KOPT-K1 (cell line): Measurements from ENCODE around the gene BACH1.
A peak's percentile ranks its signal among the peaks of the same experiment; 100 is the strongest.

ENCODE experiments used
- H3K27ac ChIP-seq: fragments of 200-600 bp; sonication (generic); 2 replicates; pipeline ENCODE4 v1.5.1; 2016; ENCODE audit warnings: antibody characterized with exemption, mild to moderate bottlenecking, low read depth, low read length; ENCODE audit not compliant: poor library complexity, severe bottlenecking
- H3K36me3 ChIP-seq: fragments of 200-600 bp; sonication (generic); 2 replicates; pipeline ENCODE4 v1.5.1; 2017; ENCODE audit warnings: antibody characterized with exemption, mild to moderate bottlenecking, low read length, moderate library complexity; ENCODE audit not compliant: insufficient read depth
- H3K9me3 ChIP-seq: fragments of 200-600 bp; sonication (generic); 2 replicates; pipeline ENCODE4 v1.5.1; 2017; ENCODE audit warnings: antibody characterized with exemption, low read length, mild to moderate bottlenecking; ENCODE audit not compliant: insufficient read depth, poor library complexity, severe bottlenecking

The BACH1 gene

DNA sequence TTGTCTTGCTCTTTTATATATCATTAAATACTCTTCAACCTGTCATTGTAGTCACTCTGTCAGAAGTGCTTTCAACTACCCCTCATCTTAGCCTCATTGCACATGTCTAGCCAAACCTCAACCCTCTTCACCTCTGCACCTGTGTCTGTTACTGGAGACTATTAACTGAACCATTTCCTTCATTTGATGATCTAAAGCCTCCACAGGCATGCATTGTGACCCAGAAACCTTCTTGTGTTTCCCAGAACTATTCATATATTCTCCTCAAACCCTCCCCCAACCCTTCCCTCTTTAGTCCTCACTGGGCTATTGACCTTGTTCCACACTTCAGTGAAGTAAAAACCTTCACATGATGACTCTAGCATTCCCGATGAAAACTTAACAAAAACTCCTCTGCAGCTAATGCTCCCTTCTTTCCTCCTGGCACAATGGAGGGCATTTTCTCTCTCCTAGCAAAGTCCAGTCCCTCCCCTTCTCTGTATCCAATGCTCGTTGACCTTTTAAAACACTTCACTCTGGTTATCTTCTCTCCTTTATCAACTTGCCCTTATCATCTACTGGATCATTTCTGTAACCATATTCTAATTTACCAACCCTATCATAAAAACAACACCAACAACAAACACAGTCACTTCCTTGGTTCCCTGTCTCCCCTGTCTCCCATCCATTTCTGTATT is 86.1 kb downstream of the BACH1 start:
- H3K27ac ChIP-seq = peak overlapping the region; percentile 43
- no peaks in the 10 kb centered on the region for H3K9me3 ChIP-seq
- no peaks in the 10 kb centered on the region for H3K36me3 ChIP-seq

DNA sequence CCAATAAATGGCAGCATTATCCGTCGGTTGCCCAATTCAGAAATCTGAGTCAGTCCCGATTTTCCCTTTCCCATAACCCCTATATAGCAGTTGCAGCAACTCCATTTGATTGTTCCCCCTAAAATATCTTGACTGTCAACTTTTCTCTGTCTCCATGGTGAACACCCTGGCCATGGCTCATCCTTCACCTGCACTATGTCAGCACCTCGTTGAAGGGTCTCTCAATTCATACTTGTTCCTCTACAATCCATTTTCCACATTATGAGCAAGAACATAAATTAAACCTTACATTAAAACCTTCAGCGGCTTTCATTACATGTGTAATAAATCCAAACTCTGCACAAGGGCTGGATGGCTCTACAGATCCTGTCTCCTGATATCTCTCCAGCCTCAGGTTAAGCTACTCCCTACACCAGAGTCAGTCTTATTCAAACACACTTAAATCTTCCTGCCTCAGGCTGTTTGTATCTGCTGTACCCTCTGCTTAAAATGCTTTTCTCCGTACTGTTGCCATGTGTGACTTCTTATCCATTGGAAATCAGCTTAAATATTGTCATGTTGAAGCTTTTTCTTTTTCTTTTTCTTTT is 87.3 kb downstream of the BACH1 start:
- no peaks in the 10 kb centered on the region for H3K36me3 ChIP-seq
- H3K27ac ChIP-seq = no peak overlapping the region
- no peaks in the 10 kb centered on the region for H3K9me3 ChIP-seq

- Histone ChIP-seq H3K9me3 (no peaks in the 10 kb centered on the region), H3K36me3 (no peaks in the 10 kb centered on the region), H3K27ac (no peak overlapping the region)
Observed at GRCh38 chr21:29386803-29387202, 88.1 kb downstream of the BACH1 start.

GRCh38 chr21:29387598-29387997 is 88.9 kb downstream of the BACH1 start:
- H3K27ac ChIP-seq = no peak overlapping the region
- no peaks in the 10 kb centered on the region for H3K9me3 ChIP-seq
- no peaks in the 10 kb centered on the region for H3K36me3 ChIP-seq

DNA sequence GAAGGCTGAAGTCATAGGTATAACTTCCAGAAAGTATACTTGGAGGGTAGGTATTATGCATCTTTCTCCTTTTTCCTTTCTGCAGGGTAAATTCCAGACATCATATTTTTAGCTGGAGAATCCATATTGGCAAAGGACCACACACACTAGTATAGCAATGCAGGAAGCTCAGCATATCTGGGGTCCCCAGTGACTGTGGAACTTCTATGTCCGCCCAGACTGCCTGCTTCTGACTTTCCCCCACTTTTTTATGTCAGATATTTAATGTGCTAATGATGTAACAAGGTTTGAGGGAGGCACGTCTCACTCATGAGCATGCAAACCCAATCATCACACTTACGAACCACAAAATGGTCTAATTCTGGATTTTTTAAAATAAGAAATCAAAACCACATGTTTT is 90.4 kb downstream of the BACH1 start:
- no peaks in the 10 kb centered on the region for H3K9me3 ChIP-seq
- H3K27ac ChIP-seq = no peak overlapping the region
- H3K36me3 ChIP-seq = no peaks in the 10 kb centered on the region

DNA sequence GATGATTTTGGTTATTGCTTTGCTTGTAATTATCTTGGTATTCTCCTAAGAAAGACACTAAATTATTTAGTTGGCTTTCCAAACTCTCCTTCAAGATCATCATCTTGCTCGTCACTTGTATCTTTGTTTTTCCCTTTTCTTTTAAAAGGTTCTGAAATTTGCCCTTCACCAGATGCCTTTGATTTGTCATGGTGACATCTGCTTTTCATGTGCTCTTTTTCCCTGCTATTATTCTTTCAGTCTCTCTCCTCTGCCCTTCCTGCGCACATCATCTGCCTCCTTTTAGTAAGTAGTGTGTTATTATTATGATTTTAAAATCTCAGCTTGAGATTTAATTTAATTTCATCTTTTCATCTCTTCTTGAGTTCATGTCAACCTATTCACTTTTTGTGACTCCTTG is 92.1 kb downstream of the BACH1 start:
- Histone ChIP-seq H3K9me3 (no peaks in the 10 kb centered on the region), H3K27ac (no peak overlapping the region), H3K36me3 (no peaks in the 10 kb centered on the region)

- no peak overlapping the region for H3K27ac ChIP-seq
Observed at GRCh38 chr21:29394051-29394450, 95.3 kb downstream of the BACH1 start.

More at GRCh38 chr21:29394051-29394450, 95.3 kb downstream of the BACH1 start:
- H3K9me3 ChIP-seq = no peaks in the 10 kb centered on the region
- H3K36me3 ChIP-seq = no peaks in the 10 kb centered on the region
